Fibroblast of lung (primary cell): ENCODE results near the gene ACKR4.

ENCODE experiments used
- CTCF ChIP-seq, 2 donors: IDR thresholded peaks in 1 of 2; conservative IDR thresholded peaks in 1 of 2; 1 replicate in 1 of 2; 2 replicates in 1 of 2; pipeline ENCODE4 v1.5.1; 2011 to 2012; ENCODE audit warnings: low read length in 2 of 2, control low read depth in 1 of 2, inconsistent platforms in 1 of 2, low read depth in 1 of 2, mild to moderate bottlenecking in 1 of 2
- EZH2 ChIP-seq: IDR thresholded peaks from 2 replicates; pipeline ENCODE4 v1.5.1; 2012; ENCODE audit warnings: low read length, control low read depth, mild to moderate bottlenecking; ENCODE audit errors: missing control alignments

DNA sequence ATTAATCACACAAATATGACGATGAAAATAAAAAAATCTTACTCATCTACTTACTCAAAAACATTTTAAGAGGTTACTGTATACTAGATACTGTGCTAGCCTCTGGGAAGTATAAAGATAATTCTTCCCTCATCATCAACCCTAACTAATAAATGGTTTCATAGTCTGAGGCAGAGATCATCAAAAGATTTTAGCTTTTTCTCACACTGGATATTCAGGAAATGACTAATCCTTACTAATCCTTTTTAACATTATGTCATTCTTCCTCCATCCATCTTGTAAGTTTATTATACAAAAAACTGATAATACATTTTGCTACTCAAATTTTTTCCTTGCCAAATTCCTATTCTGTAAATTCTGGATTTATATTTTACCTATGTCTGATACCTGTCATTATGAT lies 32.9 kb downstream of the ACKR4 start:
- TF ChIP-seq CTCF (conservative IDR thresholded peaks at IDR 0.05 in 1 of 2, IDR thresholded peaks at IDR 0.05 in 1 of 2; ENCODE audit: low read depth in 1 of 2, low read length in 2 of 2) (no peak), EZH2 (no peak)
